A673 (cell line): ENCODE results near the gene SUPT3H.

ENCODE experiments used
- EZH2 ChIP-seq: fragments of 200-600 bp; sonication (generic); IDR thresholded peaks from 2 replicates; pipeline ENCODE4 v1.6.1; 2017; ENCODE audit warnings: borderline replicate concordance, low read depth, mild to moderate bottlenecking, mixed read lengths, antibody characterized with exemption, low read length; ENCODE audit not compliant: poor library complexity, severe bottlenecking
- TF ChIP-seq, protein P1 (sequence below): fragments of 300-800, 200-600 bp; sonication (generic); conservative IDR thresholded peaks from 2 replicates; pipeline ENCODE4 v1.5.1; 2017; ENCODE audit warnings: low read depth, mild to moderate bottlenecking, antibody characterized with exemption, low read length, moderate library complexity, mixed read lengths

DNA sequence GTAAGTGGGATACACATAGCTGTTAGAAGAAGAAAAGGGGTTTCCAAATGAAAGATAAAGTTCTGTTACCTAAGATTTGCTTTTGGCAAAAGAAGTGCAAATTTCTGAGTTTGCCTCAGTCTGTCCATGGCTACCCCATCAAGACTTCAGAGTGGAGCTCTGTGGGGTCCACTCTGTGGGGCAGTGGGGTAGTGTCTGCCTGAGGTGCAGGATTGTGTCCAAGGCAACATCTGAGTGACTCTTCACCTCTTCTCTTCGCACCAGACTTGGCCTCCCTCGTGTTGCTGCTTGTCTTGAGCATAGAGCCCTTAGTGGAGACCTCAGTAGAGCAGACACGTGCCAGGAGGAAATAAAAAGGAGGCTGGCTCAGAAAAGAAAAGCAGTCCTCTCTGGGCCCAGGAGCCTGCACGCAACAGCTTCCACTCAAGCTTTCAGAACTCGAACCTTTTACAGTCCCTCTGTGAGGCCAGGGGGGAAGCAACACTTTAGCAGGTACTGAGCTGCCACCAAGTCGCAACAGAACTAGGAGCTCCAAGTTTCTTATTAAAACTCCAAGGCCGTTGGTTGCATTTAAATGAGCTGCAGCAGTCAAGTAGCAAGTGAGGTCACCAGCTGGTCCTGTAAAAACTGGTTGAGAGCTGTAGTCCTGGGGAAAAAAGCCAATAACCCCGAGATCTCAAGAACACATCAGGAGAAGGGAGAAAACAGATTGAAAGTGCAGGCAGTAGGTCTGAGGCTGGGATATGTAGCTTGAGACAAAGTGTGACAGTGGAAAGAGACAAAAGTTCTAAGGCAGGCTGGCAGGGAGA lies 576.7 kb downstream of the SUPT3H start:
- TF ChIP-seq, protein P1, sequence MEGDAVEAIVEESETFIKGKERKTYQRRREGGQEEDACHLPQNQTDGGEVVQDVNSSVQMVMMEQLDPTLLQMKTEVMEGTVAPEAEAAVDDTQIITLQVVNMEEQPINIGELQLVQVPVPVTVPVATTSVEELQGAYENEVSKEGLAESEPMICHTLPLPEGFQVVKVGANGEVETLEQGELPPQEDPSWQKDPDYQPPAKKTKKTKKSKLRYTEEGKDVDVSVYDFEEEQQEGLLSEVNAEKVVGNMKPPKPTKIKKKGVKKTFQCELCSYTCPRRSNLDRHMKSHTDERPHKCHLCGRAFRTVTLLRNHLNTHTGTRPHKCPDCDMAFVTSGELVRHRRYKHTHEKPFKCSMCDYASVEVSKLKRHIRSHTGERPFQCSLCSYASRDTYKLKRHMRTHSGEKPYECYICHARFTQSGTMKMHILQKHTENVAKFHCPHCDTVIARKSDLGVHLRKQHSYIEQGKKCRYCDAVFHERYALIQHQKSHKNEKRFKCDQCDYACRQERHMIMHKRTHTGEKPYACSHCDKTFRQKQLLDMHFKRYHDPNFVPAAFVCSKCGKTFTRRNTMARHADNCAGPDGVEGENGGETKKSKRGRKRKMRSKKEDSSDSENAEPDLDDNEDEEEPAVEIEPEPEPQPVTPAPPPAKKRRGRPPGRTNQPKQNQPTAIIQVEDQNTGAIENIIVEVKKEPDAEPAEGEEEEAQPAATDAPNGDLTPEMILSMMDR = no peak
- no peak for TF ChIP-seq EZH2
